ENCODE results near the gene CEP128. TPM values are rescaled to one million over a fixed set of nuclear protein-coding genes. Genes with fewer than 3 reads are reported as not detected.

CEP128 gene
- polyA plus RNA-seq, 1 donor (not counting 4 experiments of a cell fraction or from before 2014, with no cell fraction given): 2.6 TPM

DNA sequence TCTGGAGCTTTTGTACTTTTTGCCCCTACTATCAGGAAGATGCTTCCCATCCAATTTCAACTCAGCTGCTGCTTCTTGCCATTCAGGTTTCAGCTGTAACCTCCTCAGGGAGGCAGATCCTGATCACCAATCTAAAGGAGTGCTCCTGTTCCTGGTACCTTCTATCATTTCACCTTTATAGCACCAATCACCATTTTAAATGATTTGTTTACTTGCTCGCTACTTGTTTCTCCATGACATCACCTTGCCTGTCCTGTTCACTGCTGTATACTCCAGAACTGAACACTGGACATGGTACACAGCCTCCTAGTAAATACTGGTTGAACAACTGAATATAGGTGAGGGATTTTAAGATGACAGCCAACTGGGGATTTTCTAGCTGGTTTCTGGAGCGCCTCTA, 443.0 kb downstream of the CEP128 start:
- Histone ChIP-seq H3K9me1 (ENCODE audit: control insufficient read depth, extremely low read depth, insufficient read depth, low read length) (no peaks in the 10 kb centered on the region), H3K36me3 (ENCODE audit: control insufficient read depth in 2 of 2, extremely low read depth in 1 of 2, insufficient read depth in 2 of 2, low read length in 2 of 2) (no peaks in the 10 kb centered on the region), H3K27ac (ENCODE audit: control insufficient read depth, insufficient read depth, low read length) (no peak overlapping the region), H4K20me1 (ENCODE audit: control insufficient read depth, extremely low read depth, insufficient read depth, low read length) (no peaks in the 10 kb centered on the region), H3K4me1 (ENCODE audit: control insufficient read depth, extremely low read depth, insufficient read depth, low read length) (no peaks in the 10 kb centered on the region), H3K9ac (ENCODE audit: control insufficient read depth, extremely low read depth, insufficient read depth, low read length) (no peak overlapping the region), H3K4me3 (ENCODE audit: control insufficient read depth in 2 of 3, extremely low read depth in 1 of 3, insufficient read depth in 2 of 3, low read depth in 1 of 3, low read length in 3 of 3) (no peak overlapping the region), H2AFZ (ENCODE audit: control insufficient read depth, low read length) (no peak overlapping the region), H3K9me3 (ENCODE audit: control insufficient read depth, low read depth, low read length) (no peaks in the 10 kb centered on the region), H3K4me2 (ENCODE audit: control insufficient read depth, extremely low read depth, insufficient read depth, low read depth, low read length) (no peak overlapping the region), H3K79me2 (ENCODE audit: control insufficient read depth, insufficient read depth, low read length) (no peaks in the 10 kb centered on the region), H3K27me3 (ENCODE audit: control insufficient read depth, extremely low read depth, insufficient read depth, low read length) (no peaks in the 10 kb centered on the region)
- dilution Hi-C loops (cut with MboI; ENCODE audit: extremely low pct_ligation_motif_present, low sequenced_read_pairs): no loop called here
- TF ChIP-seq EZH2 (IDR thresholded peaks at IDR 0.05; ENCODE audit: low read length): no peak
- TF ChIP-seq, protein P1, sequence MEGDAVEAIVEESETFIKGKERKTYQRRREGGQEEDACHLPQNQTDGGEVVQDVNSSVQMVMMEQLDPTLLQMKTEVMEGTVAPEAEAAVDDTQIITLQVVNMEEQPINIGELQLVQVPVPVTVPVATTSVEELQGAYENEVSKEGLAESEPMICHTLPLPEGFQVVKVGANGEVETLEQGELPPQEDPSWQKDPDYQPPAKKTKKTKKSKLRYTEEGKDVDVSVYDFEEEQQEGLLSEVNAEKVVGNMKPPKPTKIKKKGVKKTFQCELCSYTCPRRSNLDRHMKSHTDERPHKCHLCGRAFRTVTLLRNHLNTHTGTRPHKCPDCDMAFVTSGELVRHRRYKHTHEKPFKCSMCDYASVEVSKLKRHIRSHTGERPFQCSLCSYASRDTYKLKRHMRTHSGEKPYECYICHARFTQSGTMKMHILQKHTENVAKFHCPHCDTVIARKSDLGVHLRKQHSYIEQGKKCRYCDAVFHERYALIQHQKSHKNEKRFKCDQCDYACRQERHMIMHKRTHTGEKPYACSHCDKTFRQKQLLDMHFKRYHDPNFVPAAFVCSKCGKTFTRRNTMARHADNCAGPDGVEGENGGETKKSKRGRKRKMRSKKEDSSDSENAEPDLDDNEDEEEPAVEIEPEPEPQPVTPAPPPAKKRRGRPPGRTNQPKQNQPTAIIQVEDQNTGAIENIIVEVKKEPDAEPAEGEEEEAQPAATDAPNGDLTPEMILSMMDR (optimal IDR thresholded peaks at IDR 0.05 in 1 of 3, IDR thresholded peaks at IDR 0.05 in 1 of 3, conservative IDR thresholded peaks at IDR 0.05 in 1 of 3; ENCODE audit: extremely low read depth in 1 of 3, insufficient read depth in 2 of 3, low read length in 3 of 3): no peak
- FAIRE-seq (no peak), DNase-seq (ENCODE audit: low read depth, low spot score) (no peak)

DNA sequence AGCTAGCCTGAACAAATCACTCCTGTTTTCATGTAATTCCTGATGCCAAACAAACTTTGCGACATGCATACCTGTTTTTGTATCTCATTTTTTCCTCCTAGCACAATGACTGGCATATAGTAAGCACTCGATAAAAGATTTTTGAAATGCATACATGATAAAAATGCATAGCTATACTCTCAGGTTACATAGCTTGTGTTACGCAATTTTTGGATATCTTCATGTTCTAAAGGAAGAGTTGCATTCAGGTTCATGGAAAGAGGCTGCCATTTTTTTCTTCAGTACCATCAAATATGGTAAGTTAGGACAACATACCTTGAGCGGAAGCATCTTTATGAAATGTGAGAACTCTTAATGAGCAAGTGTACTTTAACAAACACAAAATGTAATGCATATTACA, 445.4 kb downstream of the CEP128 start:
- no peaks in the 10 kb centered on the region for H3K27me3 ChIP-seq (ENCODE audit: control insufficient read depth, extremely low read depth, insufficient read depth, low read length)
- no peaks in the 10 kb centered on the region for H4K20me1 ChIP-seq (ENCODE audit: control insufficient read depth, extremely low read depth, insufficient read depth, low read length)
- H3K9me1 ChIP-seq (ENCODE audit: control insufficient read depth, extremely low read depth, insufficient read depth, low read length): no peaks in the 10 kb centered on the region
- no peaks in the 10 kb centered on the region for H3K79me2 ChIP-seq (ENCODE audit: control insufficient read depth, insufficient read depth, low read length)
- no peaks in the 10 kb centered on the region for H3K9me3 ChIP-seq (ENCODE audit: control insufficient read depth, low read depth, low read length)
- H2AFZ ChIP-seq (ENCODE audit: control insufficient read depth, low read length): no peak overlapping the region
- H3K27ac ChIP-seq (ENCODE audit: control insufficient read depth, insufficient read depth, low read length): no peak overlapping the region
- H3K9ac ChIP-seq (ENCODE audit: control insufficient read depth, extremely low read depth, insufficient read depth, low read length): no peak overlapping the region
- dilution Hi-C loops (cut with MboI; ENCODE audit: extremely low pct_ligation_motif_present, low sequenced_read_pairs): no loop called here
- H3K36me3 ChIP-seq (ENCODE audit: control insufficient read depth in 2 of 2, extremely low read depth in 1 of 2, insufficient read depth in 2 of 2, low read length in 2 of 2): no peaks in the 10 kb centered on the region
- FAIRE-seq: no peak
- H3K4me2 ChIP-seq (ENCODE audit: control insufficient read depth, extremely low read depth, insufficient read depth, low read depth, low read length): no peak overlapping the region
- no peak for DNase-seq (ENCODE audit: low read depth, low spot score)
- TF ChIP-seq, protein P1 (optimal IDR thresholded peaks at IDR 0.05 in 1 of 3, IDR thresholded peaks at IDR 0.05 in 1 of 3, conservative IDR thresholded peaks at IDR 0.05 in 1 of 3; ENCODE audit: extremely low read depth in 1 of 3, insufficient read depth in 2 of 3, low read length in 3 of 3): no peak
- TF ChIP-seq EZH2 (IDR thresholded peaks at IDR 0.05; ENCODE audit: low read length): no peak
- H3K4me1 ChIP-seq (ENCODE audit: control insufficient read depth, extremely low read depth, insufficient read depth, low read length): no peaks in the 10 kb centered on the region
- no peak overlapping the region for H3K4me3 ChIP-seq (ENCODE audit: control insufficient read depth in 2 of 3, extremely low read depth in 1 of 3, insufficient read depth in 2 of 3, low read depth in 1 of 3, low read length in 3 of 3)
